Measurements from ENCODE around the gene SEC11A. TPM values are rescaled to one million over a fixed set of nuclear protein-coding genes. Genes with fewer than 3 reads are reported as not detected.

Gene SEC11A
- polyA plus RNA-seq, 1 donor from 2014 or later: 158 TPM

DNA sequence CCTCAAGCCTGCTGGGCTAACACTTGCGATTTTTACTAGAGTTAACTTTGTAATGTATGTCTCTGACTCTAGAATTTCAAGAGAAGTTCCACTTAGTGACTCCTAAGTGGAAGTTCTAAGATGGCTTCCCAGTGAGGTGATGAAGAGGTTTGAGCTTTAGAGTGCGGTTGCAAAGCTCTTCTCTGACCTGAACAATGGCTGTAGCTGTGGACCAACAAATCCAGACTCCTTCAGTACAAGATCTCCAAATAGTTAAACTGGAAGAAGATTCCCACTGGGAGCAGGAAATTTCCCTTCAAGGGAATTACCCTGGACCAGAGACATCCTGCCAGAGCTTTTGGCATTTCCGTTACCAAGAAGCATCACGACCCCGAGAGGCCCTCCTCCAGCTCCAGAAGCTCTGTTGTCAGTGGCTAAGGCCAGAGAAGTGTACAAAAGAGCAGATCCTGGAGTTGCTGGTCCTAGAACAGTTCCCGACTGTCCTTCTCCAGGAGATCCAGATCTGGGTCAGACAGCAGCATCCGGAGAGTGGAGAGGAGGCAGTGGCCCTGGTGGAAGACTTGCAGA is 84.2 kb downstream of the SEC11A start:
- Histone ChIP-seq H3K9ac (ENCODE audit: low read length) (peak overlapping the region; percentile 10), H3K4me2 (ENCODE audit: low read length) (peak overlapping the region; percentile 86), H3K79me2 (replicated peaks; ENCODE audit: insufficient read depth, low read length) (peaks cover 20% of the 10 kb centered on the region), H4K20me1 (ENCODE audit: insufficient read depth) (no peaks in the 10 kb centered on the region), H3K27me3 (ENCODE audit: insufficient read depth, low read depth, low read length) (no peaks in the 10 kb centered on the region), H3K9me3 (ENCODE audit: low read length) (no peaks in the 10 kb centered on the region), H2AFZ (ENCODE audit: low read depth, low read length) (no peak overlapping the region), H3K4me3 (ENCODE audit: low read length) (peak overlapping the region; percentile 81), H3K9me2 (ENCODE audit: insufficient read depth, low read length) (no peaks in the 10 kb centered on the region), H3F3A (ENCODE audit: insufficient read depth, low read length, poor library complexity, severe bottlenecking) (no peaks in the 10 kb centered on the region), H3K27ac (ENCODE audit: low read length) (no peak overlapping the region), H3K36me3 (ENCODE audit: insufficient read depth, low read length) (no peaks in the 10 kb centered on the region)
- no peak for TF ChIP-seq SMC3 (conservative IDR thresholded peaks at IDR 0.05; ENCODE audit: poor library complexity)
- no peak for TF ChIP-seq CTCF (IDR thresholded peaks at IDR 0.05; ENCODE audit: poor library complexity, severe bottlenecking)
- TF ChIP-seq POLR2AphosphoS5 (IDR thresholded peaks at IDR 0.05): no peak
- TF ChIP-seq MXI1 (conservative IDR thresholded peaks at IDR 0.05; ENCODE audit: poor library complexity, severe bottlenecking): no peak
- no peak for TF ChIP-seq RAD21 (conservative IDR thresholded peaks at IDR 0.05)
- no peak for TF ChIP-seq TAF1 (IDR thresholded peaks at IDR 0.05; ENCODE audit: low read depth)
- no peak for TF ChIP-seq EZH2 (IDR thresholded peaks at IDR 0.05; ENCODE audit: borderline replicate concordance, insufficient read depth, low read length, poor library complexity, severe bottlenecking)
- TF ChIP-seq EP300 (conservative IDR thresholded peaks at IDR 0.05; ENCODE audit: poor library complexity, severe bottlenecking): no peak
- TF ChIP-seq, protein P1, sequence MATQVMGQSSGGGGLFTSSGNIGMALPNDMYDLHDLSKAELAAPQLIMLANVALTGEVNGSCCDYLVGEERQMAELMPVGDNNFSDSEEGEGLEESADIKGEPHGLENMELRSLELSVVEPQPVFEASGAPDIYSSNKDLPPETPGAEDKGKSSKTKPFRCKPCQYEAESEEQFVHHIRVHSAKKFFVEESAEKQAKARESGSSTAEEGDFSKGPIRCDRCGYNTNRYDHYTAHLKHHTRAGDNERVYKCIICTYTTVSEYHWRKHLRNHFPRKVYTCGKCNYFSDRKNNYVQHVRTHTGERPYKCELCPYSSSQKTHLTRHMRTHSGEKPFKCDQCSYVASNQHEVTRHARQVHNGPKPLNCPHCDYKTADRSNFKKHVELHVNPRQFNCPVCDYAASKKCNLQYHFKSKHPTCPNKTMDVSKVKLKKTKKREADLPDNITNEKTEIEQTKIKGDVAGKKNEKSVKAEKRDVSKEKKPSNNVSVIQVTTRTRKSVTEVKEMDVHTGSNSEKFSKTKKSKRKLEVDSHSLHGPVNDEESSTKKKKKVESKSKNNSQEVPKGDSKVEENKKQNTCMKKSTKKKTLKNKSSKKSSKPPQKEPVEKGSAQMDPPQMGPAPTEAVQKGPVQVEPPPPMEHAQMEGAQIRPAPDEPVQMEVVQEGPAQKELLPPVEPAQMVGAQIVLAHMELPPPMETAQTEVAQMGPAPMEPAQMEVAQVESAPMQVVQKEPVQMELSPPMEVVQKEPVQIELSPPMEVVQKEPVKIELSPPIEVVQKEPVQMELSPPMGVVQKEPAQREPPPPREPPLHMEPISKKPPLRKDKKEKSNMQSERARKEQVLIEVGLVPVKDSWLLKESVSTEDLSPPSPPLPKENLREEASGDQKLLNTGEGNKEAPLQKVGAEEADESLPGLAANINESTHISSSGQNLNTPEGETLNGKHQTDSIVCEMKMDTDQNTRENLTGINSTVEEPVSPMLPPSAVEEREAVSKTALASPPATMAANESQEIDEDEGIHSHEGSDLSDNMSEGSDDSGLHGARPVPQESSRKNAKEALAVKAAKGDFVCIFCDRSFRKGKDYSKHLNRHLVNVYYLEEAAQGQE (IDR thresholded peaks at IDR 0.05; ENCODE audit: borderline replicate concordance): no peak

DNA sequence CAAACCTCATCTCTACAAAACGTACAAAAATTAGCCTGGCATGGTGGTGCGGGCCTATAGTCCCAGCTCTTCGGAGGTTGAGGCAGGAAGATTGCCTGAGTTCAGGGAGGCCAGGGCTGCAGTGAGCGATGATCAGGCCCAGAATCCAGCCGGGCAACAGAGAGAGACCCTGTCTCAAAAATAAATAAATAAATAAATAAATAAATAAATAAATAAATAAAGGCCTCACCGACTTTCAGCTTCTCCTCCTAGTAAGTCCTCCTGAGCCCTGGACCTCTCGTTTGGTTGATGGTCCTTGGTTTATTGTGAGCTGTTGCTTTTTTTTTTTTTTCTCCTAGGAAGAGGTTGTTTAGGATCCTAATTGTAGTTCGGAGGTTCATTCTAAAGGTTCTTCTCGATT is 86.9 kb downstream of the SEC11A start:
- H3K9me2 ChIP-seq (ENCODE audit: insufficient read depth, low read length): no peaks in the 10 kb centered on the region
- no peak overlapping the region for H3K9ac ChIP-seq (ENCODE audit: low read length)
- TF ChIP-seq MXI1 (conservative IDR thresholded peaks at IDR 0.05; ENCODE audit: poor library complexity, severe bottlenecking) (no peak), TAF1 (IDR thresholded peaks at IDR 0.05; ENCODE audit: low read depth) (no peak), EP300 (conservative IDR thresholded peaks at IDR 0.05; ENCODE audit: poor library complexity, severe bottlenecking) (no peak), EZH2 (IDR thresholded peaks at IDR 0.05; ENCODE audit: borderline replicate concordance, insufficient read depth, low read length, poor library complexity, severe bottlenecking) (no peak), POLR2AphosphoS5 (IDR thresholded peaks at IDR 0.05) (no peak), CTCF (IDR thresholded peaks at IDR 0.05; ENCODE audit: poor library complexity, severe bottlenecking) (no peak), RAD21 (conservative IDR thresholded peaks at IDR 0.05) (no peak)
- TF ChIP-seq, protein P1 (IDR thresholded peaks at IDR 0.05; ENCODE audit: borderline replicate concordance): no peak
- no peak overlapping the region for H3K4me2 ChIP-seq (ENCODE audit: low read length)
- no peaks in the 10 kb centered on the region for H3K36me3 ChIP-seq (ENCODE audit: insufficient read depth, low read length)
- H2AFZ ChIP-seq (ENCODE audit: low read depth, low read length): no peak overlapping the region
- no peak overlapping the region for H3K27ac ChIP-seq (ENCODE audit: low read length)
- peaks cover 2% of the 10 kb centered on the region for H3K9me3 ChIP-seq (ENCODE audit: low read length)
- no peak overlapping the region for H3K4me3 ChIP-seq (ENCODE audit: low read length)
- H3F3A ChIP-seq (ENCODE audit: insufficient read depth, low read length, poor library complexity, severe bottlenecking): no peaks in the 10 kb centered on the region
- no peaks in the 10 kb centered on the region for H3K27me3 ChIP-seq (ENCODE audit: insufficient read depth, low read depth, low read length)
- no peaks in the 10 kb centered on the region for H4K20me1 ChIP-seq (ENCODE audit: insufficient read depth)
- peaks cover 9% of the 10 kb centered on the region for H3K79me2 ChIP-seq (replicated peaks; ENCODE audit: insufficient read depth, low read length)
